Fibroblast of pulmonary artery (primary cell): ENCODE data around the gene FGF23.
"Not testable (repeated sequence)": the region's sequence is repeated elsewhere in the genome, so short reads cannot be mapped to it uniquely, and the experiment has no call there.

Experiments
- DNase-seq: peaks from one replicate; pipeline ENCODE4 v3.0.0-alpha.2; 2010; ENCODE audit warnings: low read depth
- H3K4me3 ChIP-seq: replicated peaks from 2 replicates; pipeline ENCODE4 v1.5.1; 2011; ENCODE audit warnings: low read depth, mild to moderate bottlenecking, control low read depth, low read length, moderate library complexity
- TF ChIP-seq, protein P1 (sequence below): IDR thresholded peaks from 2 replicates; pipeline ENCODE4 v1.5.1; 2011; ENCODE audit warnings: mild to moderate bottlenecking, control low read depth, low read length, inconsistent platforms; ENCODE audit errors: missing control alignments

The FGF23 gene

DNA sequence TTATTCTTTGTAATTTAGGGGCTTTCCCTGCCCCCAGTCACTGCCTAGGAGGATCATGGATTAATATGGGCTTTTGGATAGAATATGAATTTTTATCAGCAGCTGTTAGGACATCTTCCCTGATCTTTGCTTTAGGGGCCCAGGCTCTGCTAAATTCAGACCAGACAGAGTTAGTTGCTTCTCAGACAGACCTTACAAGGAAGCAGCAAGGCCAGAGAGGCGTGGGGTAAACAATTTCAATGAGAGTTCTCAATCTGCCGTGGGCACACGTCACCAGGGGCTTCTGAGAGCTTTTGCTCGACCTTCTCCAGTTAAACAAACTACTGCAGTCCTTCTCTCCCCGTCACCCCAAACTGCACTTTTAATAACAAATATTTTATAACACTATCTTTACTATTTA is 38.4 kb upstream of the FGF23 start:
- TF ChIP-seq, protein P1, sequence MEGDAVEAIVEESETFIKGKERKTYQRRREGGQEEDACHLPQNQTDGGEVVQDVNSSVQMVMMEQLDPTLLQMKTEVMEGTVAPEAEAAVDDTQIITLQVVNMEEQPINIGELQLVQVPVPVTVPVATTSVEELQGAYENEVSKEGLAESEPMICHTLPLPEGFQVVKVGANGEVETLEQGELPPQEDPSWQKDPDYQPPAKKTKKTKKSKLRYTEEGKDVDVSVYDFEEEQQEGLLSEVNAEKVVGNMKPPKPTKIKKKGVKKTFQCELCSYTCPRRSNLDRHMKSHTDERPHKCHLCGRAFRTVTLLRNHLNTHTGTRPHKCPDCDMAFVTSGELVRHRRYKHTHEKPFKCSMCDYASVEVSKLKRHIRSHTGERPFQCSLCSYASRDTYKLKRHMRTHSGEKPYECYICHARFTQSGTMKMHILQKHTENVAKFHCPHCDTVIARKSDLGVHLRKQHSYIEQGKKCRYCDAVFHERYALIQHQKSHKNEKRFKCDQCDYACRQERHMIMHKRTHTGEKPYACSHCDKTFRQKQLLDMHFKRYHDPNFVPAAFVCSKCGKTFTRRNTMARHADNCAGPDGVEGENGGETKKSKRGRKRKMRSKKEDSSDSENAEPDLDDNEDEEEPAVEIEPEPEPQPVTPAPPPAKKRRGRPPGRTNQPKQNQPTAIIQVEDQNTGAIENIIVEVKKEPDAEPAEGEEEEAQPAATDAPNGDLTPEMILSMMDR, result no peak
- H3K4me3 ChIP-seq, result no peak overlapping the region
- DNase-seq, result no peak

DNA sequence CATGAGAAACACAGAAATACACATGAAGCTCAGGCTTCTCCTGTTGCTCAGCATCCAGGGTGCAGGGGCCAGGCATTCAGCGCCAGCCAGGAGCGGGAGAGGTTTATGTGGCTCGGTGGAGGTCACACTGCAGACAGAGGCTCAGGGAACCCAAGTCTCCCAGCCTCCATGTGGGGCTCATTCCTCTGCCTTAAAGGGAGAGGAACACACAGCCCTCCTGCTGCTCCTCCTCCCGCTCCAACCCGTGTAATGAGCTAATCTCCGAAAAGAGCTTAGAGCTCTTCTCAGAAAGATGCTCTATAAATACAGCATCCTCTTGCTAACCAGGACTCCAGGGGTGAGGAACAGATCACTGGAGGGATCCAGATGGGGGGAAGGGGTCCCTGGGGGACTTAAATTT is 37.9 kb upstream of the FGF23 start:
- TF ChIP-seq, protein P1, result no peak
- DNase-seq, result no peak

DNA sequence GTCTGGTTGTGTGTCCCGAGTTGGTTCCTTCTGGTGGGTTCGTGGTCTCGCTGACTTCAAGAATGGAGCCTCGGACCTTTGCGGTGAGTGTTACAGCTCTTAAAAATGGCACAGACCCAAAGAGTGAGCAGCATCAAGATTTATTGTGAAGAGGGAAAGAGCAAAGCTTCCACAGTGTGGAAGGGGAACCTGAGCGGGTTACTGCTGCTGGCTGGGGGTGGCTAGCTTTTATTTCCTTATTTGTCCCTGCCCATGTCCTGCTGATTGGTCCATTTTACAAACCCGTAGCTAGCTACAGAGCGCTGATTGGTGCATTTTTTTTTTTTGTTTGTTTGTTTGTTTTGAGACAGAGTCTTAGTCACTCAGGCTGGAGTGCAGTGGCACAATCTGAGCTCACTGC is 36.8 kb upstream of the FGF23 start:
- TF ChIP-seq, protein P1, result no peak
- DNase-seq, result no peak
- H3K4me3 ChIP-seq, result no peak overlapping the region

More for the DNA sequence above, 37.9 kb upstream of the FGF23 start:
- no peak overlapping the region for H3K4me3 ChIP-seq

DNA sequence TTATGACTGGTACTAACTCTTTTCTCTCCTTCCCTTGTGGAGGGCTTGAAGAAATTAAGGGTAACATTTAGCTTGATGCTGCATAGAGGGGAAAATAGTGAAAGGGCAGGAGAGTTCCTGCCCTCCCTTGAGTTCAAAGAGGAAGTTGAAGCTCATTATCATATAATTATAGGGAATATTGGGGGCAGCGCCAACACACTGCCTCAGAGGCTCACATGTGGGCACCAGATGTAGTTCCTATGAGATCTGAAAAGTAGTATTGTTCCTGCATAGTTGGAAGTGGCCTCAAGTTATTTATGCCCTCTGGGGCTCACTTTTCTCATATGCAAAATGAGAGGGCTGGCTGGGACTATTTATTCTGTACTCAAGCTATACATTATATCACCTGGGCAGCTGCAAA is 33.0 kb upstream of the FGF23 start:
- TF ChIP-seq, protein P1, result no peak
- no peak overlapping the region for H3K4me3 ChIP-seq
- no peak for DNase-seq

DNA sequence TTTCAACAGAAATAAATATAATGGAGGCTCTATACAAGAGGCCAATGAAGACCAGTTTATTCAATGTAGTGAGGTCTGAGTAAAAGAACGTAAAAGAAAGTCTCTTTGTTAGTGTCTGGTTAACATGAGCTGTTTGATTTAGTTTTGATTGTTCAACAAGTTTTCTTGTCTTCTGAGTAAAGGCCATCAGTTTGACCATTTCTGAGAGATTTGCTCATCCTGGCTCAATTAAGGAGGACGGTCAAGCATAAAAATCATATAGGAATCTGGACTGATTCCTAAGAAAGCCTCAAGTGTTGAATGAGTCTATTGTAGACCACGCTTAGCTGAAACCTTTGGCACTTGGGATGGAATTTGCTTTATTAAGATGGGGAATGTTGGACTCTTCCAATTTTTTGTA is 32.5 kb upstream of the FGF23 start:
- no peak overlapping the region for H3K4me3 ChIP-seq
- no peak for DNase-seq
- TF ChIP-seq, protein P1, result no peak

DNA sequence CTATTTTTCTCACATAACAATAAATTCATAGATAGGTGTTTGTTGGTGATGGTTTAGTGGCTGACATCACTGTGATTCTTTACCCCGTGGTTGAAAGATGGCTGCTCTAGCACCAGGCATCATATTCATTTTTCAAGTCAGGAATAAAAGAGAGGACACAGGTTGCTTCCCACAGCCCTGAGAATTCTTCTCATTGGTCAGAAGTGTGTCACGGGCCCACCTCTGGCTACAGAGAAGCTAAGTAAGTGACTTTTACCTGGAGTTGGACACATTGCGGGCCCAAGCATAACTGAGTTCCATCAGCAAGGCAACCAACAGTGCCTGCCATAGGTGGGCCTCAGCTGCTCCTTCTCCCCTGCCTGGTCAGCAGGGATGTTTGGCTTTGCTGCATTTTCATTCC is 27.6 kb upstream of the FGF23 start:
- H3K4me3 ChIP-seq, result no peak overlapping the region
- TF ChIP-seq, protein P1, result no peak
- no peak for DNase-seq

DNA sequence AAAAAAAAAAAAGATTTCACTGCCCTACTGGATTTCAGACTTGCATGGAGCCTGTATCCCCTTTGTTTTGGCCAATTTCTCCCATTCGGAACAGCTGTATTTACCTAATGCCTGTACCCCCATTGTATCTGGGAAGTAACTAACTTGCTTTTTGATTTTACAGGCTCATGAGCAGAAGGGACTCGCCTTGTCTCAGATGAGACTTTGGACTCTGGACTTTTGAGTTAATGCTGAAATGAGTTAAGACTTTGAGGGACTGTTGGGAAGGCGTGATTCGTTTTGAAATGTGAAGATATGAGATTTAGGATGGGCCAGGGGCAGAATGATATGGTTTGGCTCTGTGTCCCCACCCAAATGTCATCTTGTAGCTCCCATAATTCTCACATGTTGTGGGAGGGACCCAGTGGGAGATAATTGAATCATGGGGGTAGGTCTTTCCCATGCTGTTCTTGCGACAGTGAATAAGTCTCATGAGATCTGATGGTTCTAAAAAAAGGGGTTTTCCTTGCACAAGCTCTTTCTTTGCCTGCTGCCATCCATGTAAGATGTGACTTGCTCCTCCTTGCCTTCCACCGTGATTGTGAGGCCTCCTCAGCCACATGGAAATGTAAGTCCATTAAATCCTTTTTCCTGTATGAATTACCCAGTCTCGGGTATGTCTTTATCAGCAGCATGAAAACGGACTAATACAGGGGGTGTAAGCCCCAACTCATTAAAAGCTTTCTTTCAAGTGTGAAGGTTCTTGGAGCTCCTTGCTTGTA is 25.5 kb upstream of the FGF23 start:
- not testable (repeated sequence) for DNase-seq, H3K4me3 ChIP-seq
